Measurements from ENCODE around the gene NMB. TPM values are rescaled to one million over a fixed set of nuclear protein-coding genes. Genes with fewer than 3 reads are reported as not detected.
A peak's percentile ranks its signal among the peaks of the same experiment; 100 is the strongest.

Gene NMB
- total and polyA plus RNA-seq, 2 of the 13 experiments (the other 11 are each of a cell fraction or from before 2014, with no cell fraction given): 10.4 to 25.4 TPM

DNA sequence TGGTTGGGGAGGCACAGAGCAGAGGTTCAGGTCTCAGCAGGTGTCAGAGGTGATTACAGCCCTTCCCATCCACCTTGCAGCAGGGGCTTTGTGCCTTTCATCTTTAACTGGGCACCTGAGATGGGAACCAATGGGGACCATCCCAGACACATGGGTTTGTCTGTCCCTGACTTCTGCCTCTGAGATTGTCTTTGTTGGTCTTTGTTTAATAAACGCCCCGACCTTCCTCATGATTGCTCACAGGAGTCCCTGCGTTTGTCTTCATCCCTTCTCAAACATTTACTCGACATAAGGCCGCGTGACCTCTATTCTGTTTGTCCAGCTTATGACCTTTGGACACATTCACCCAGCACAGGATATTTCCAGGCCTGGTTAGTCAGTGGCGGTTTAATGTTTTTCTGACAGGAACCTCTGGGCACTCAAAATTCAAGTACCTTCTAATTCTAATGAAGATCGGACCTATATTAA is 51.3 kb downstream of the NMB start (continued):
- TF ChIP-seq, protein P1, sequence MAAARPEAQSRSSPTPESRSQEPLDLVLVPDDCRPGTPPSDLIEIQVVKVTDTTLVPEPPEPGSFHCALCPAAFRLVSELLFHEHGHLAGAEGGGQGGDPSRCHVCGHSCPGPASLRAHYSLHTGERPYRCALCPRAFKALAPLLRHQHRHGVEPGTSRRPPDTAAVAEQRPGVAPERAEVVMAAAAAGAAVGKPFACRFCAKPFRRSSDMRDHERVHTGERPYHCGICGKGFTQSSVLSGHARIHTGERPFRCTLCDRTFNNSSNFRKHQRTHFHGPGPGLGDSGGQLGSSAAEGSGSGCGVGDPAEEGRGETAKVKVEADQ (CRISPR knock-in tag; IDR thresholded peaks at IDR 0.05; ENCODE audit: borderline replicate concordance): peak; percentile 47; the same call in 1 of the 2 replicates
- TF ChIP-seq SSRP1 (CRISPR knock-in tag; IDR thresholded peaks at IDR 0.05) (no peak; the same call in 1 of the 2 replicates), MEF2D (CRISPR knock-in tag; IDR thresholded peaks at IDR 0.05) (0 out of 2 replicates have a peak, but pooled peaks have one; percentile 27), ZFP37 (CRISPR knock-in tag; IDR thresholded peaks at IDR 0.05; ENCODE audit: borderline replicate concordance) (no peak), ZMYM4 (CRISPR knock-in tag; IDR thresholded peaks at IDR 0.05) (peak; percentile 67; the same call in 1 of the 2 replicates), TBX2 (CRISPR knock-in tag; IDR thresholded peaks at IDR 0.05; ENCODE audit: borderline replicate concordance) (peak; percentile 94), ELF3 (CRISPR knock-in tag; IDR thresholded peaks at IDR 0.05) (peak; percentile 63; the same call in 1 of the 2 replicates), HNRNPL (IDR thresholded peaks at IDR 0.05; ENCODE audit: low read depth, low read length) (no peak), ZNF30 (CRISPR knock-in tag; IDR thresholded peaks at IDR 0.05) (no peak), ZSCAN9 (CRISPR knock-in tag; IDR thresholded peaks at IDR 0.05; ENCODE audit: borderline replicate concordance) (peak; percentile 41; the same call in 1 of the 2 replicates), ZNF556 (CRISPR knock-in tag; IDR thresholded peaks at IDR 0.05; ENCODE audit: borderline replicate concordance) (0 out of 2 replicates have a peak, but pooled peaks have one; percentile 53)
- TF ChIP-seq, protein P2, sequence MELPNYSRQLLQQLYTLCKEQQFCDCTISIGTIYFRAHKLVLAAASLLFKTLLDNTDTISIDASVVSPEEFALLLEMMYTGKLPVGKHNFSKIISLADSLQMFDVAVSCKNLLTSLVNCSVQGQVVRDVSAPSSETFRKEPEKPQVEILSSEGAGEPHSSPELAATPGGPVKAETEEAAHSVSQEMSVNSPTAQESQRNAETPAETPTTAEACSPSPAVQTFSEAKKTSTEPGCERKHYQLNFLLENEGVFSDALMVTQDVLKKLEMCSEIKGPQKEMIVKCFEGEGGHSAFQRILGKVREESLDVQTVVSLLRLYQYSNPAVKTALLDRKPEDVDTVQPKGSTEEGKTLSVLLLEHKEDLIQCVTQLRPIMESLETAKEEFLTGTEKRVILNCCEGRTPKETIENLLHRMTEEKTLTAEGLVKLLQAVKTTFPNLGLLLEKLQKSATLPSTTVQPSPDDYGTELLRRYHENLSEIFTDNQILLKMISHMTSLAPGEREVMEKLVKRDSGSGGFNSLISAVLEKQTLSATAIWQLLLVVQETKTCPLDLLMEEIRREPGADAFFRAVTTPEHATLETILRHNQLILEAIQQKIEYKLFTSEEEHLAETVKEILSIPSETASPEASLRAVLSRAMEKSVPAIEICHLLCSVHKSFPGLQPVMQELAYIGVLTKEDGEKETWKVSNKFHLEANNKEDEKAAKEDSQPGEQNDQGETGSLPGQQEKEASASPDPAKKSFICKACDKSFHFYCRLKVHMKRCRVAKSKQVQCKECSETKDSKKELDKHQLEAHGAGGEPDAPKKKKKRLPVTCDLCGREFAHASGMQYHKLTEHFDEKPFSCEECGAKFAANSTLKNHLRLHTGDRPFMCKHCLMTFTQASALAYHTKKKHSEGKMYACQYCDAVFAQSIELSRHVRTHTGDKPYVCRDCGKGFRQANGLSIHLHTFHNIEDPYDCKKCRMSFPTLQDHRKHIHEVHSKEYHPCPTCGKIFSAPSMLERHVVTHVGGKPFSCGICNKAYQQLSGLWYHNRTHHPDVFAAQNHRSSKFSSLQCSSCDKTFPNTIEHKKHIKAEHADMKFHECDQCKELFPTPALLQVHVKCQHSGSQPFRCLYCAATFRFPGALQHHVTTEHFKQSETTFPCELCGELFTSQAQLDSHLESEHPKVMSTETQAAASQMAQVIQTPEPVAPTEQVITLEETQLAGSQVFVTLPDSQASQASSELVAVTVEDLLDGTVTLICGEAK (IDR thresholded peaks at IDR 0.05): no peak
- TF ChIP-seq, protein P2 (CRISPR knock-in tag; IDR thresholded peaks at IDR 0.05): peak; percentile 42; the same call in 1 of the 2 replicates
- TF ChIP-seq, protein P3, sequence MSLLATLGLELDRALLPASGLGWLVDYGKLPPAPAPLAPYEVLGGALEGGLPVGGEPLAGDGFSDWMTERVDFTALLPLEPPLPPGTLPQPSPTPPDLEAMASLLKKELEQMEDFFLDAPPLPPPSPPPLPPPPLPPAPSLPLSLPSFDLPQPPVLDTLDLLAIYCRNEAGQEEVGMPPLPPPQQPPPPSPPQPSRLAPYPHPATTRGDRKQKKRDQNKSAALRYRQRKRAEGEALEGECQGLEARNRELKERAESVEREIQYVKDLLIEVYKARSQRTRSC (CRISPR knock-in tag; IDR thresholded peaks at IDR 0.05; ENCODE audit: low read depth): no peak
- TF ChIP-seq, protein P4, sequence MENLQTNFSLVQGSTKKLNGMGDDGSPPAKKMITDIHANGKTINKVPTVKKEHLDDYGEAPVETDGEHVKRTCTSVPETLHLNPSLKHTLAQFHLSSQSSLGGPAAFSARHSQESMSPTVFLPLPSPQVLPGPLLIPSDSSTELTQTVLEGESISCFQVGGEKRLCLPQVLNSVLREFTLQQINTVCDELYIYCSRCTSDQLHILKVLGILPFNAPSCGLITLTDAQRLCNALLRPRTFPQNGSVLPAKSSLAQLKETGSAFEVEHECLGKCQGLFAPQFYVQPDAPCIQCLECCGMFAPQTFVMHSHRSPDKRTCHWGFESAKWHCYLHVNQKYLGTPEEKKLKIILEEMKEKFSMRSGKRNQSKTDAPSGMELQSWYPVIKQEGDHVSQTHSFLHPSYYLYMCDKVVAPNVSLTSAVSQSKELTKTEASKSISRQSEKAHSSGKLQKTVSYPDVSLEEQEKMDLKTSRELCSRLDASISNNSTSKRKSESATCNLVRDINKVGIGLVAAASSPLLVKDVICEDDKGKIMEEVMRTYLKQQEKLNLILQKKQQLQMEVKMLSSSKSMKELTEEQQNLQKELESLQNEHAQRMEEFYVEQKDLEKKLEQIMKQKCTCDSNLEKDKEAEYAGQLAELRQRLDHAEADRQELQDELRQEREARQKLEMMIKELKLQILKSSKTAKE (CRISPR knock-in tag; IDR thresholded peaks at IDR 0.05; ENCODE audit: borderline replicate concordance): peak; percentile 85
